Tibial artery (tissue), 4 donors: ENCODE measurements around the gene ACTR3.

Experiments used
- DNase-seq, 2 donors: peaks; one replicate each; pipeline ENCODE4 v3.0.0-alpha.2; 2019
- H3K27ac ChIP-seq, 2 donors: fragments of 200-600 bp; sonication (generic) in 1 of 2; 1 replicate in 1 of 2; 2 replicates in 1 of 2; pipeline ENCODE4 v1.5.1; 2018 to 2019; ENCODE audit warnings: mild to moderate bottlenecking in 1 of 2
- H3K27me3 ChIP-seq, 2 donors: fragments of 200-600 bp; sonication (generic) in 1 of 2; one replicate each; pipeline versions ENCODE4 v1.5.1 to v1.6.0; 2016 to 2019
- H3K36me3 ChIP-seq, 3 donors: fragments of 200-600 bp; sonication (generic) in 2 of 3; one replicate each; pipeline ENCODE4 v1.5.1; 2016 to 2019; ENCODE audit warnings: mild to moderate bottlenecking in 2 of 3
- H3K4me1 ChIP-seq, 4 donors: fragments of 200-600 bp; sonication (generic) in 2 of 4; 1 replicate in 3 of 4; 2 replicates in 1 of 4; pipeline ENCODE4 v1.5.1; 2016 to 2019
- H3K4me3 ChIP-seq, 2 donors: fragments of 200-600 bp; sonication (generic) in 1 of 2; 1 replicate in 1 of 2; 2 replicates in 1 of 2; pipeline ENCODE4 v1.5.1; 2018 to 2019; ENCODE audit warnings: mild to moderate bottlenecking in 2 of 2
- H3K9me3 ChIP-seq, 3 donors: fragments of 200-600 bp; sonication (generic) in 1 of 3; one replicate each; pipeline ENCODE4 v1.5.1; 2016 to 2019
- intact Hi-C: fragments of 100-400 bp; cut with DNase I; formaldehyde crosslinking; loops from one replicate; pipeline ENCODE4 v1.15.0; 2023; ENCODE audit warnings: low total_unique reads
- TF ChIP-seq, protein P1 (sequence below), 2 experiments: fragments of 200-600 bp in 1 of 2; fragments of 450-650 bp in 1 of 2; IDR thresholded peaks; one replicate each; pipeline ENCODE4 v1.5.1; 2017 to 2019; ENCODE audit warnings: antibody characterized with exemption in 2 of 2, mild to moderate bottlenecking in 1 of 2, moderate library complexity in 1 of 2

The ACTR3 gene

GRCh38 chr2:113922335-113922734 lies 32.4 kb downstream of the ACTR3 start:
- Histone ChIP-seq H3K4me3 (no peak overlapping the region), H3K4me1 (peaks cover 0 to 19% (median 3%) of the 10 kb centered on the region in 4 donors), H3K27ac (no peak overlapping the region), H3K9me3 (no peaks in the 10 kb centered on the region), H3K27me3 (no peaks in the 10 kb centered on the region), H3K36me3 (peaks cover 7 to 36% (median 30%) of the 10 kb centered on the region in 3 donors)
- no peak for DNase-seq
- TF ChIP-seq, protein P1, sequence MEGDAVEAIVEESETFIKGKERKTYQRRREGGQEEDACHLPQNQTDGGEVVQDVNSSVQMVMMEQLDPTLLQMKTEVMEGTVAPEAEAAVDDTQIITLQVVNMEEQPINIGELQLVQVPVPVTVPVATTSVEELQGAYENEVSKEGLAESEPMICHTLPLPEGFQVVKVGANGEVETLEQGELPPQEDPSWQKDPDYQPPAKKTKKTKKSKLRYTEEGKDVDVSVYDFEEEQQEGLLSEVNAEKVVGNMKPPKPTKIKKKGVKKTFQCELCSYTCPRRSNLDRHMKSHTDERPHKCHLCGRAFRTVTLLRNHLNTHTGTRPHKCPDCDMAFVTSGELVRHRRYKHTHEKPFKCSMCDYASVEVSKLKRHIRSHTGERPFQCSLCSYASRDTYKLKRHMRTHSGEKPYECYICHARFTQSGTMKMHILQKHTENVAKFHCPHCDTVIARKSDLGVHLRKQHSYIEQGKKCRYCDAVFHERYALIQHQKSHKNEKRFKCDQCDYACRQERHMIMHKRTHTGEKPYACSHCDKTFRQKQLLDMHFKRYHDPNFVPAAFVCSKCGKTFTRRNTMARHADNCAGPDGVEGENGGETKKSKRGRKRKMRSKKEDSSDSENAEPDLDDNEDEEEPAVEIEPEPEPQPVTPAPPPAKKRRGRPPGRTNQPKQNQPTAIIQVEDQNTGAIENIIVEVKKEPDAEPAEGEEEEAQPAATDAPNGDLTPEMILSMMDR (IDR thresholded peaks at IDR 0.05): no peak
- intact Hi-C loops: no loop called here

DNA sequence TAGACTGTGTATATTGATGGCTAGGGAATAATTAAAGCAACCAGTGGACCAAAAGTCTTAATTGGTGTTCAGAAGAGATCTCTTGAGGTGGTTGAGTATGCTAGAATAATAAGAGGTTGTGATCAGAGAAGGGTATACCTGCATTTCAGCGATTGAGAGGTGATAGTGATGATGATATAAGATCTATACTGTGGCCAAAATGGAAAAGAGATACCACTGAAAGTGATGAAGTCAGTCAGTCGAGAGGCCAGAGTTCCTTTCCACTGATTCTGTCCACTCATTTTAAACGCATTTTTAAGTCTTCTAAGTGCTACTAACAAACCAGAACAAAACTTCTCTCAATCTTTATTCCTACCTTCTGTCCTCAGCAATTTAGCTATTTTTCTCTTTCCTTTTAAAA lies 32.9 kb downstream of the ACTR3 start:
- no peak overlapping the region for H3K4me3 ChIP-seq
- intact Hi-C loops: no loop called here
- H3K4me1 ChIP-seq: peaks cover 0 to 19% (median 3%) of the 10 kb centered on the region in 4 donors
- no peak overlapping the region for H3K27ac ChIP-seq
- TF ChIP-seq, protein P1 (IDR thresholded peaks at IDR 0.05): no peak
- H3K36me3 ChIP-seq: peaks cover 12 to 32% (median 28%) of the 10 kb centered on the region in 3 donors
- H3K9me3 ChIP-seq: no peaks in the 10 kb centered on the region
- H3K27me3 ChIP-seq: no peaks in the 10 kb centered on the region
- no peak for DNase-seq

DNA sequence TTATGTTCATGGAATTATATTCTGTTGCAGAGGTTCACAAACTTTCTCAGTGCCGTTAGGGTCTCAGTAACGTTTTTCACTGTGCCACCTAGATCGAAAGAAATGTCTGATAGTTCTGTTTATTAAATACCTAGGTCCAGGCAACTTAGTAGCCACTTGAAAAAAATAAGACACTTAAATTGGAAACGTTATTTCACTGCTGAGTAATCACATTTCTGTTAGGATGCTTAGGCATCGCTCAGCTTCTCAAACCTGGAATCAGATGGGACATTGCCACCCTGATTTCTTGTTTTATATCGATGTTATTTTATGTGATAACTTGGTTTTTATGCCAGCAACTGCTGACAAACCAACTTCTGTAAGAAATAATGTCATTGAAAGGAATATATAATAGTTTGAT lies 36.0 kb downstream of the ACTR3 start:
- Histone ChIP-seq H3K36me3 (peaks cover 32 to 37% (median 35%) of the 10 kb centered on the region in 3 donors), H3K4me1 (peaks cover 0 to 9% (median 2%) of the 10 kb centered on the region in 4 donors), H3K9me3 (no peaks in the 10 kb centered on the region), H3K4me3 (no peak overlapping the region), H3K27ac (no peak overlapping the region), H3K27me3 (no peaks in the 10 kb centered on the region)
- DNase-seq: no peak
- TF ChIP-seq, protein P1 (IDR thresholded peaks at IDR 0.05): no peak
- intact Hi-C loops: no loop called here

GRCh38 chr2:113926314-113926713 lies 36.4 kb downstream of the ACTR3 start:
- Histone ChIP-seq H3K27me3 (no peaks in the 10 kb centered on the region), H3K27ac (no peak overlapping the region), H3K9me3 (no peaks in the 10 kb centered on the region), H3K4me3 (no peak overlapping the region), H3K36me3 (peaks cover 32 to 37% (median 35%) of the 10 kb centered on the region in 3 donors), H3K4me1 (peaks cover 0 to 5% (median under 1%) of the 10 kb centered on the region in 4 donors)
- TF ChIP-seq, protein P1 (IDR thresholded peaks at IDR 0.05): no peak
- DNase-seq: no peak
- intact Hi-C loops: no loop called here

DNA sequence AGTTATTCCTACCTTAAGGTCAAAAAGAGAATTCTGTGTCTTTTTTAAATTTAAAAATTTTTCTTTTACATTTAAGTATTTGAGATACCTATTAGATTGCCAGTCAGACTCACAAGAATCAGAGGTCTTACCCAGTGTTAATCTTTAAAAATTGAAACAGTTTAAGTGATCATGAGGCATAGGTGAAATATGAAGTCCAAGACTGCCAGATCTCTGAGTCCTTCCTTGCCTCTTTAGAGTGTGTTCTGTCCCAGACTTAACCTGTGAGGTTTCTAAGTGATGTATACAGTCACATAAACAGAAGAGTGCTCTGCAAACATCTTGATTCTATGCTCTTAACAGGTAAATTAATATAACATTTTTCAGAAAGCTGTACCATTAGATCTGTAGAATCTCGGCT lies 40.6 kb downstream of the ACTR3 start:
- H3K9me3 ChIP-seq: no peaks in the 10 kb centered on the region
- H3K27me3 ChIP-seq: no peaks in the 10 kb centered on the region
- no peak overlapping the region for H3K4me3 ChIP-seq
- no peaks in the 10 kb centered on the region for H3K4me1 ChIP-seq
- no peak overlapping the region for H3K27ac ChIP-seq
- DNase-seq: no peak
- intact Hi-C loops: no loop called here
- TF ChIP-seq, protein P1 (IDR thresholded peaks at IDR 0.05): no peak
- H3K36me3 ChIP-seq: peaks cover 26 to 37% (median 29%) of the 10 kb centered on the region in 3 donors

- intact Hi-C loops: no loop called here
- TF ChIP-seq, protein P1 (IDR thresholded peaks at IDR 0.05): no peak
- no peak for DNase-seq
- Histone ChIP-seq H3K4me1 (no peaks in the 10 kb centered on the region), H3K4me3 (no peak overlapping the region), H3K27me3 (no peaks in the 10 kb centered on the region), H3K9me3 (no peaks in the 10 kb centered on the region), H3K36me3 (peaks cover 59 to 66% (median 59%) of the 10 kb centered on the region in 3 donors), H3K27ac (no peak overlapping the region)
Observed at GRCh38 chr2:113937501-113937900, 47.6 kb downstream of the ACTR3 start.
